Jurkat, Clone E6-1 (cell line): ENCODE results near the gene PAX2.

Source experiments
- DNase-seq: peaks from one replicate; pipeline ENCODE4 v3.0.0-alpha.2; 2011; ENCODE audit warnings: low read depth, low spot score
- H3K4me3 ChIP-seq: 2 replicates; pipeline ENCODE4 v1.5.1; 2011; ENCODE audit warnings: mild to moderate bottlenecking, low read length, control low read depth, moderate library complexity

PAX2 gene

DNA sequence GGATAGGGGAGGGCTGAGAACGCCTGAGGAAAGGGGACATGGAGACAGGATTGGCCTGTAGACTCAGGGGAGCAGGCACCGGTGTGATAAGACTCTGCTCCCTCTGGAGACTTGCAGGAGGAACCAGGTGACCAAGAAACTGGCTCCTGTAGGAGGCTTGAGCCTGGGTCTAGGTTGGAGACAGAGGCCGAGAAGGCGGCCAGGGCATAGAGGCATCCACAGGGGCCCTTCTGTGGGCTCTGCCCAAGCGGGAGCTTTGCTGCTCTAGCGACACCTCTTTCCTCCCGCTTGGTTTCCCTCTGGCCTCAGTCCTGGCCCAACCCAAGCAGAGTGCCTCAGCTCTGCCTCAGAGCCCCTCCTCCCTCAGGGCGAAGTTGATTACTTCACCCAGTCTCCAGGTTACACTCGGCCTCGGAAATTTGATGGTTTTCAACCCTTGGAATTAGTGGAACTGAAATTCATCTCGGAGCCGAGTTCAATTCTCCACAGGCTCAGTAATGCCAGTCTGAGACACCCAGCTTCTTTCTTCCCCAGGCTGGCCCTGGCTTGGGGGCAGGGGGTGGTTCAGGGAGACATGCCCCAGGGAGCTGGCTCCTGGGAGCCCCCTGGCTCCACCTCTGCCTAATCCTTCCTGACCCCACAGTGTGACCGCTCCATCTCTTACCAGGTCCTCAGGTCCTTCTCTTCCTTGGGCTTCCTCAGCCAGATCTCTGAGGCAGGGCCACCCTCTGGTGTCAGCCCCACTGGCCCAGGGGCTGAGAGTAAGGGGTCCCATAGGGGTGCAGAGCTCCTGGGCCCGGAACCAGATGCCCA lies 60.4 kb downstream of the PAX2 start:
- DNase-seq, result no peak
- H3K4me3 ChIP-seq, result no peak overlapping the region

DNA sequence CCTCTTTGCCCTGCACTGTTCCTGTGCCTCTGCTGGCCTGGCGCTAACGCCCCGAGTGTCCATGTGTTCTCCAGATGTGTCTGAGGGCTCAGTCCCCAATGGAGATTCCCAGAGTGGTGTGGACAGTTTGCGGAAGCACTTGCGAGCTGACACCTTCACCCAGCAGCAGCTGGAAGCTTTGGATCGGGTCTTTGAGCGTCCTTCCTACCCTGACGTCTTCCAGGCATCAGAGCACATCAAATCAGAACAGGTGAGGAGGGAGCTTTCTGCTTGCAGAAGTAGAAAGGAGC lies 60.9 kb downstream of the PAX2 start:
- DNase-seq, result no peak
- no peak overlapping the region for H3K4me3 ChIP-seq

DNA sequence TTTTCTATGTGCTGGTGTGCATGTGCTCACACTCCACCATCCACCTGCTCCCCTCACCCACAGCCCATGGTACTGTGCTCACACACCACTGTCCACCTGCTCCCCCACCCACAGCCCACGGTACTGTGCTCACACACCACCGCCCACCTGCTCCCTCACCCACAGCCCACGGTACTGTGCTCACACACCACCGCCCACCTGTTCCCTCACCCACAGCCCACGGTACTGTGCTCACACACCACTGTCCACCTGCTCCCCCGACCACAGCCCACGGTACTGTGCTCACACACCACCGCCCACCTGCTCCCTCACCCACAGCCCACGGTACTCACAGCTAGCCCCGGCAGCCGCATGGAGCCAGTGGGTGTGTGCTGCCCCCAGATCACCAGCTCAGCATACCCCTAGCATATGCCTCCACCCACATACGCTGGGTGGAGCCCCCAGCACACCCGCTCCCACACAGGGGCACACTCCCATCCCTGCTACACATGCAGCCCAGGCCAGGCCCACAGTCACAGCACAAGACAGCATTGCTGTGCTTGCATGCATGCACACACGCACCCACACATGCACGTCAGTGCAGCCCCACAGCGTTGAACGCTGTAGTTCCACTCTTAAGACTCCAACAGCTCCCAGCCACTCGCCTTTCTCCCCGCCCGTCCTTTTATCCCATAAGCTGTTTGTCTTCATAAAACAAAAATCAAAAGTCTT lies 62.0 kb downstream of the PAX2 start:
- H3K4me3 ChIP-seq, result no peak overlapping the region
- DNase-seq, result no peak

DNA sequence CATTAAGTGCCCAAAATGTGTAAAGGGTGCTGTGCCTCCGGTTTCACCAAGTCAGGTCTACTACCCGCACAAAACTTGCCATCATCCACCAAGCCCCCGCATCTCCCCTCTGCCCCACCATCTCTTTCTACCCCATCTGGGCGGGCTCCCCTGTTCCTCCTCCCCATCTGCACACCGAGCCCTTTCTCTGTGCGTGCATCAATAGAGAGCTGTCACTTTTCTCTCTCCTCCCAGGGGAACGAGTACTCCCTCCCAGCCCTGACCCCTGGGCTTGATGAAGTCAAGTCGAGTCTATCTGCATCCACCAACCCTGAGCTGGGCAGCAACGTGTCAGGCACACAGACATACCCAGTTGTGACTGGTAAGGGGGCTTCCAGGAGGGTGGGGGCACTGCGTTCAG lies 63.5 kb downstream of the PAX2 start:
- H3K4me3 ChIP-seq, result no peak overlapping the region
- DNase-seq, result no peak

DNA sequence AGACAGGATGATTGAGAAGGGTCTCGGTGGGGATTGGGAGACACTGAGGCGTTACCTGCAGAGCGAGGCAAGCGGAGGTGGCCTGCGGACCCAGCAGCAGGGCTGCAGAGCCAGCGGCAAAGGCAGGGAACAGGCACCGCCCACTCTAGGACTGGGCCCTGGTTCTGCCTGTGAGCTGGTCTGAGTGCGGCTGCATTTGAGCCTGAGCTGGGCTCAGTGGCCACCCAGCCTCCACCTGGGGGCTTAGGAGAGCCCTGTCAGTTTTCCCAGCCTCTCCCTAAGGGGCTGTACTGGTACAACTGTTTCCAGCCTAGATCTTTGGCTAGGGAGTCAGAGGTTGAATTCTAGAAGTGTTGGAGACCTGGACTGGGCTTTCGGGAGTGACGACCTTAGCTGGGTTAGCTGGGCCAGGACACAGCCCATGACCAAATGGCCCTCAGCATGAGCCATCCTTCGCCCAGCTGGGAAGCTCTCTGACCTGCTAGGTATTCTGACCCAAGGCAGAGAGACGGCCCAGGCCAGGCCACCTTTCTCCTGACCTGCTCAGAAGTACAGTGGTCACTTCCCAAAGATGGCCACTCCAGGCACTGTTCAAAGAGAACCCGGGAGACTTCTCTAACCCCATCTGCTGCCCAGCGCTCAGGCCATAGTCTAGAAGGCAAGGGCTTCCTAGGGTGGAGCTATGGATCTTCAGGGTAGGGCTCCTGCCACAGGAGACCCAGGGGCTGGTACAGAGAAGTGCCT lies 64.9 kb downstream of the PAX2 start:
- no peak overlapping the region for H3K4me3 ChIP-seq
- DNase-seq, result no peak

DNA sequence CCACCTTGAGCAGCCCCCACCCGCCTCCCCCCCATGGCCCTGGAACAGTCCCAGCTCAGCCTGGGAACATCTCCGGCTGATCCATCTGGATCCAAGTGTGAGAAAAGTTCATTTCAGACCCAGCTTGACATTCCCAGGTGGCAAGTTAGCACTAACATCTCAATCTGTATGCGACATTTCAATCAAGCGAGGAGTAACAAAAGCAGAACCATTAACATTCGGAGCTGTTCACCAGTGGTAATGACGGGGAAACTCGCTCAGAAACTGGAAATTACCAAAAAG lies 65.4 kb downstream of the PAX2 start:
- no peak for DNase-seq
- H3K4me3 ChIP-seq, result no peak overlapping the region

DNA sequence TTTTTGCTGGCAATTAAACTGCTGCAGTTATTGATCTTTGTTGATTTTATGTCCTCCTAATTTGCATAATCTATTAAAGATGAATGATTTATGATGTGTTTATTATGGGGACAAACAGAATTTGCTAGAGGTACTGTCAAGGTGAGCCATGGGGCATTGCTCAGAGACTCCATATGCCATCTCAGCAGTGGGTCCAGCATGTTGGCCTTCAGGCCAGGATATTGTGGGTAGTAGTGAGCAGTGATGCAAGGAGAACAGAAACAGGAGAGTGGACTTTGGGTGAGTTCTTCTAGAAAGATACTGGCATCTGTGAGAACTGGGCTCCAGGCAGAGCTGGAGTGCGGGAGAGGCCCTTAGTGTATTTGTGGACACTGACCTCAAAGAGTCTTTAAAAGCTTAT lies 65.9 kb downstream of the PAX2 start:
- no peak overlapping the region for H3K4me3 ChIP-seq
- DNase-seq, result no peak

DNA sequence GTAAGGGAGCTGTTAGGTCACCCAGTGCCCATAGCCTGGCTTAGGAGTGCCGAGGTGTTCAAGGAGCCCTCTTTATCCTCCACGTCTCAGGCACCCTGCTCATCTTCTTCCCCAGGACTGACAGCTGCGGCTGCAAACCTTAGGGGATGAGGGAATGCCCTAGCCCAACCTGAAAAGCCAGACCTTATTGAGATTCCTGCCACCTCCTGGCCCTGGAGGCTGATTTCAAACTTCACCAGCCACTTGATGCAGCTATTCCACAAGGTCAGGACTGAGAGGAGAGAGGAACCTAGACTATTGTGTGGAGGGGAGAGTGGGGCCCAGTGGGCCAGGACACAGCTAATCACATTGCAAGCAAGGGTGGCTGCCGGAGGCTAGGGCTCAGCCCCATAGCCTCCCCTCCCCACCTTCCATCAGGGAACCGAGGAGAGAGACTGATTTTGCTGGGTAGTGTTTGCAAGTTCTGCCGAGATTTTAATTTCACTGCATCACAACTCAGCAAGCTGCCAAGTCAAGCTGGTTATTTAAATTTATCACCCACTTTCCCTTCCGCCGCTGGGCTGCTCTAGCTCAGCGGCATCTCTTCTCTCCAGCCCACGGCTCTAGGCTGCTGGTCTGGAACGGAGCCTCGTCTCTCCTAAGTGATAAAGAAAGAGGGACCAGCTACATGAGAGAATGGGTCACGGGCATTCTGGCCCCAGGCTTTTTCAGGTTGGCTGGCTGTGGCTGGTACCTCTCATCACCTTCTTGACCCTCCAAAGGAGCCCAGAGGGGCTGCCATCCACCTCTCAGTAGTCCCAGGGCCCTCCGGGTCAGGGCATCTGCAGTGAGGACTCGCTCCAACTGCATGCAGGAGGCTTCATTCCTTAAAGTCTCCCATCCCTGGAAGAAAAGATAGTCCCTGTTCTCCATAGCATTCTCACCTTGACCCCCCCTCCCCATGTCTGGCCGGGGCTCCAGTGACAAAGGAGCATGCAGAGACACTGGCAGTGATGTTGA lies 66.7 kb downstream of the PAX2 start:
- no peak overlapping the region for H3K4me3 ChIP-seq
- DNase-seq, result no peak

DNA sequence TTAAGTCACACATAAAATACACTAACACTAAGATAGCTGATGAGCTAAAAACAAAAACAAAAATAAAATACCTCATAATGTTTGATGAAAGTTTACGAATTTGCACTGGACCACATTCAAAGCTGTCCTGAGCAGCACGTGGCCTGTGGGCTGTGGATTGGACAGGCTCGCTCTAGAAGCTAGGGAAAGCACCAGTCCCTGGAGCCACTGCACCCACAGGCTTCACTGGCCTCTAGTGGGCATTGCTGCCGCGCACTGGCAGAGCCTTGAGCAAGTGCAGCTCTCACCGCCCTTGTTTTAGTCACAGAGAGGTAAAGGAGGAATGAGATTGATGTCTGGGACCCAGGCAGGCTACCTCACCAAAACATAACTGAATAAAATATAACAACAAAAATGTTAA lies 67.6 kb downstream of the PAX2 start:
- H3K4me3 ChIP-seq, result no peak overlapping the region
- DNase-seq, result no peak

DNA sequence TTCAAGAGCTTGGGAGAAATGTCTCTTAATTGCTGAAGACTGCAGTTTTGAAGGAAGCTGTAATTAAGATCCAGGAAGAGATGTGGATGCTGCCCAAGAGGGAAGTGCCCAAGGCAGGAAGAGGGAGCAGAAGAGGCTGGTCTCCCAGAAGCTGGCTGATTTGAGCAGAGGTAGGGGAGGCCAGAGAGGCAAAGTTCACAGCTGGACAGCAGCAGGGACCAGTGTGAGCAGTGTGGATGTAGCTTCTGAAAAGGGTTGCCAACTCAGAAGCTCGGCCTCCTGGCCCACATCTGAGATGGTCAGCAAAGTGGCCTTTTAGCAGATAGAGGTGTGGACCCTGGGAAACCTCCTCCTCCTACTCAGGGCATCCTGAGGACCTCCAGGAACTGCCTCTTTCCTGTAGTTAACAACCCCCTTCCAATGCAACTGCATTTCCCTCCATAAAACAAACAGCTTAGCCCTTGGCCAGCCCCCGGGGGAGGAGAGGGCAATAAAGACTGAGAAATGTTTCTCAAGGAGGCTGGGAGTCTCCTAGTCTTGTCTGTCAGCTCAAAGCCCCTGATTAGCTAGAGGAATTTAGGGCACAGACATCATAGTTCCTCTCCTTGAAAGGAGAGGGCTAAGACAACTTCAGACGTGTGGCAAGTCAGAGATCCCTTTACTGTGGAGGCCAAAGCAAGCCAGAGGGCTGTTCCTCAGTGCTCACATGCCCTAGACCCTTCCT lies 69.5 kb downstream of the PAX2 start:
- no peak for DNase-seq
- no peak overlapping the region for H3K4me3 ChIP-seq

DNA sequence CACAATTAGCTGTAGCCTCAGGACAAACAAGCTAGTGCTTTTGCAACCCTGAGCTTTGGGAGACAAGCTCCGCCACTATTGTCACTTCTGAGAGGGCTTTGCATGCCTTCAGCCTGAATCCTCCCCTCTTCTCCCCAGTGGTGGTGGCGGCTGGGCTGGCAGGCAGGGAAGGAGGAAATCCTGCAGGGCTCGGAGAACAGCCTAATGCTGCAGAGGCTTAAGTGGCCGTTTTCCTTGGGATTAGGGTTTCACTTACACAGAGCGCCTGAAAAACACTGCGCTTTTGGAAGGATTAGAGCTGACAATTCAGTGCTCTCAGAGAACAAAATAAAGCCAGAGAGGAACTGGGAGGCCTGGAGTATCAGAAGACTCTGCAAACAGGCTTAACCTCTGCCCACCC lies 71.3 kb downstream of the PAX2 start:
- no peak overlapping the region for H3K4me3 ChIP-seq
- no peak for DNase-seq

DNA sequence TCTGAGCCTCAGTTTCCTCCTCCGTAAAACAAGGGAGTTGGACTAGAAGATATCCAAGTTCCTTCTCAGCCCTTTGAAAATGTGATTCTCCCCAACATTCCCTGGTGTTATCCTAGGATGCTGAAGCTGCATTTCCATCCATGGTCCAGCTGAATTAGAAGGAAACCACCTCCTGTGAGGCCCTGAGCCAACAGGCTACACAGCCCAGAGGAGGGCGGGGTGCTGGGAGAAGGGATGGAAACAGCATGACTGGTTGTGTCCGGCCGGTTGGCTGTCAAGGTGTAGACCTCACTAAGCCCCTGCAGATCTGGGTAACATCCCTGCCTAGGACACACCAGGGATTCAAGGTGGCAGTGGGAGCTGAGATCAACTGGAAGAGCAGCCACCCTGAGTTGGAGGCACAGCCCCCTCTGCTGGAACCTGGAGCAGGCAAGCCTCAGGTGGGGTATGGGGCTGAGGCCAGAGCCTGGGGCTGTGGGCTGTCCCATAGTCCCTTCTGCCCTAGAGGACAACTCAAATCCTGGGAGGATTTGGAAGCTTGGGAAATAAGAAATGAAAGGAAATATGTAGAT lies 72.0 kb downstream of the PAX2 start:
- DNase-seq, result no peak
- no peak overlapping the region for H3K4me3 ChIP-seq

DNA sequence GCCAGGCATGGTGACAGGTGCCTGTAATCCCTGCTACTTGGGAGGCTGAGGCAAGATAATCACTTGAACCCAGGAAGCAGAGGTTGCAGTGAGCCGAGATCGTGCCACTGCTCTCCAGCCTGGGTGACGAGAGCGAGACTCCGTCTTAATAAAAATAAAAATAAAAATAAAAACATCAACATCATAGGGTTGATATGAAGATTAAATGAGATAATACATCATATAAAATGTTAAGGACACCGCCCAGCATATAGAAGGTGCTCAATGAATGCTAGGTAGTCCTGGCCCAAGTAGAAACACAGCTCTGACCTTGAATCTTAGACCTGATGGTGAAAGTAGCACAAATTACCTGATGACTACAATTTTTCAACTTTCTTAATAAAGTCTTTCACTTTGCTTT lies 74.0 kb downstream of the PAX2 start:
- no peak for DNase-seq
- H3K4me3 ChIP-seq, result no peak overlapping the region

DNA sequence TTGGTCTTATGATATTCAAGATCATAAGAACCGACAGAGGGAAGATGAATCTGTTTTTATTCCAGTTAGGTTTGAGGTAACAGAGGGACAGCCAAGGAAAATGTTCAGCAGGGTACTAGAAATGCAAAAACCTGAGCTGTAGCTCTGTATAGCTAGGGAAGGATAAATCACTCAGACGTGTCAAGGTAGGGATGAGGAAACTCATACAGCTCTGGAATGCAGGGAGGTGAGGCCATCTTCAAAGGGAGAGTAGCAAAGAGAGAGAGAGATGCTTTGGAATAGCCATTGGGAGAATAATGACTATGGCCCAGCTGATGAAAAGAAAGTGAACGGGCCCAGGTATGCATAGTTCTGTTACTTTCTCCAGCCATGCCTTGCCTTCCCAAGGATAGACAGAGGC lies 77.8 kb downstream of the PAX2 start:
- DNase-seq, result no peak
- no peak overlapping the region for H3K4me3 ChIP-seq

DNA sequence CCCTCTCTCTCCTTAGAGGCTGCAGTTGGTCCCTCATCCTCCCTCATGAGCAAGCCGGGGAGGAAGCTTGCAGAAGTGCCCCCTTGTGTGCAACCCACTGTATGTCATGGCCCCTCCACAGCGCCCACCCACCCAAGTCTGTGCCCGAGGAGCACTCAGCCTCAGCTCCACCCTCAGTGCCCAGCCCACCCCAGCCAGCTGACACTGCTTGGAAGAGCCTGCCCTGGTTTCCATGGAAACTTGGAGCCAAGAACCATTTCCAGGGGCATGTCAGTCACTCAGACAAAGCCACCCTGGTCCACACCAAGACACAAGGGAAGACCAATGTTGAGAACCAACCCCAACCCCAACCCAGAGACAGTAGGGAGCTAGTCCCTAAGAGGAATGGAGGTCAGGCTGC lies 79.5 kb downstream of the PAX2 start:
- H3K4me3 ChIP-seq, result no peak overlapping the region
- no peak for DNase-seq

DNA sequence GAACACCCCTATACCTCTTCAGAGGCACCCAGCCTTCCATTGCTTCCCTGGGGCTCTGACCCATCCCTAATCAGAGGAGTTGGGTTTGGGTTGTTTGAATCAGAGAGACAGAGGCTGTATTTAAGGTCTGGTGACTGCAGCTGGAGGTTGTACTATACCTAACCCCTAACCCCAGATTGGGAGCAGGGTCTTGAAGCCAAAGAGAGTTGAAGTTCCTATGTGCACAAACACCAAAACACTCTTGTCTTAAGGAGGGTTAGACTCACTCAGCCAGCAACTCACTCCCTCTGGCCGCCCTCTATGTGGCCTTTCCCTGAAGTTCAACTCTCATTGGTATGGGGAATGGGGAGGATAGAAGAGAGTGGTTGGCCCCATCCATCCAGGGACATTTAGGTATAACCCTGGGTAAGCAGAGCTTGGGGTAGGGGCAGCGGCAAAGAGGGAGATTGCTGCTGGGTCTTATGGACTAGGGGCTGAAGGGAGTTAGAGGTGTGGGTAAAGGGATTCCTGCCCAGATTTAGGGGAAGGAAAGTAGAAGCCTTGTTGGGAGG lies 80.0 kb downstream of the PAX2 start:
- DNase-seq, result no peak
- no peak overlapping the region for H3K4me3 ChIP-seq

DNA sequence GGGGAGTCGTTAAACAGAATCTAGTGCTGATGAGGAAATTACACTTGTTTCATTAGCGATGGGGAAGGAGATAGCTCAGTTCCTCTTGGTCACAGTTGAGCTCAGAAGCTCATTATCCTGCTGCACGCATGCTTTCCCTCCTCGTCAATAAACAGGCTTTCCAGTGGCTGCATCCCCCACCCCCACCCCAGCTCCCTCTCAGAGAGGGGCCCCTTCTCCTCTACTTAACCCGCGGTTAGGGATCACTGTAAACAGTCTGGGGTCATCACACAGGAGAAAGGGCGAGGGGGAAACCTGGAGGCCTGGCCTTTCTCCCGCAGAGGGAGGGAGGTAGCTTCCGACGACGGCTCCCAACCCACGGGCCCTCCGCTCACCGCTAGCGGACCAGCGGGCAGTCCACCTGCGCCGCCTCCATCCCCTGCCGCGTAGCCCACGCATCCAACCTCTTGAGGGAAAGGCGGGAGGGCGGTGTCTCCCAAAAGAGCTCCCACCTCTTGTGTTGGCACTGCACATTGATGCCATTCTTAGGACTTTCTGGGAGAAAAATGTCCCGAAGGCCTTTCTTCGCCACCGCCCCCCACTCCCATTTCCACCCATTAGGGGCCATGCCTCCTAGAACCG lies 80.8 kb downstream of the PAX2 start:
- H3K4me3 ChIP-seq, result no peak overlapping the region
- no peak for DNase-seq

DNA sequence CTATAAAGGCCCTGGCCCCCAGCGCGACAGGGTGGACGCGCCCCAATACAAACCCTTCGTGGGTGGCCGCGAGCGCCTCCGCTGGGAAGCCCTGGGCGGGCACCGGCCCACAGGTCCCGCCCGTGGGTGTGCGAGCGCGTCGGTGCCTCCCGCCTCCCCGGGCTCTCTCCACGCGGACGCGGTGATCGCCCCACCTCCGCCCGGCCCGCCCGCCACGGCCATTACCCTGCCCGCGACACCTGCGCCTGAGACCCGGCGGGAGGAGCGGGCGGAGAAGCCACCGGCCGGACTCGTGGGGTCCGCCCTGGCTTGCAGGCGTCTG lies 81.2 kb downstream of the PAX2 start:
- H3K4me3 ChIP-seq, result no peak overlapping the region
- DNase-seq, result no peak
